ENCODE measurements around the gene ENDOV. TPM values are rescaled to one million over a fixed set of nuclear protein-coding genes. Genes with fewer than 3 reads are reported as not detected.

The ENDOV gene
- total RNA-seq, 4 donors from 2014 or later: 9.1 to 14.7 (median 13.0) TPM

DNA sequence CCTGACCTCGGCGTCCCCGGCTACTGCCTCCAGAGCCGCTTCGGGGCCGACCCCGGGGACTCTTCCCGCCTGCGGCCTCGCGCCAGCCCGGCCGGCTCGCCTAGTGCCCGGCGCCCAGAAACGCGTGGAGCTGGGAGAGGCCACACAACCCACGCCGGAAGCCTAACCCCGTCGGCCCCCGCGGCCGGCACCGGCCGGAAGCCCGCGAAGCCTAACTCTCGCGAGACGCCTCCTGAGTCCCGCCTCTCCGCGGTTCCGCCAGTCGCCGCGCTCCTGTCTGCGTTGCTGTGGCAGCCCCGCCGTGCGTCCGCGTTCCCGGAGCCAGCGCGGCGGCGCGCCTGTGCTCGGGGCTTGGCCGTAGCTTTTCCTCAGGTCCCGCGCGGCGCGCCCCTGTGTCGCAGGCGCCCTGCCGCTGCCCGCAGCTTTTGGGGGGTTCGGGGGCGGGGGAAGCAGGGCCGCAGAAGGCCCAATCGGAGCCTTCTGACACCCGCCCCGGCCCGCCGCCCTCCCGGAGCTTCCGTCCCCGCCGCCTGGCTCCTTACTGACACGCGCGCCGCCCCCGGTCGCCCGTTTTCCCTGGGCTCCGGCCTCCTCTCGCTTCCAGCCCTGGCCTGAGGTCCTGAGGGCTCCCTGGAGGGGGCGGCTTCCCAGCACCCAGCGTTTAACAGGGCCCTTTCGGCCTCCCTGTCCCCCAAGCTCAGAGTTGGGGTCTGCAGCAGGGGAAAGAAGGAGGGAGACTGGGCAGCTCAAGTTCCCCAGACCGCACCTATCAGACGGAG is 39.8 kb downstream of the ENDOV start:
- intact Hi-C loops (cut with DNase I): no loop called here

DNA sequence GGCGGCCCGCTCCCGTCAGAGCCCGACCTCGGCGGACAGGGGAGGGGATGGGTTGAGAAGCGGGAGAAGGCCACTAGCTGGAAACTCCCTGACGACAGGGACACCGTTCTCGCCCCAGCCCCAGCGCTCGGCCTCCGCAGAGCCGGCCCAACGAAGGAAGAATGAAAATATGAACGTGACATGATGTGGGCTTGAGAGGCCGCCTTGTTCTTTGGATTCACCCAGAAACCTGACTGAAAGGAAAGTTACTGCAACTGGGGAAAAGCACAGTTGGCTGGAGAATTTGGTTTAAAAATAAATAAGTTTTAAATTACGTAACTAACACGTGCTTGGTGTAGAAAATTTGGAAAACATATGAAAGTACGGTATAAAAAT is 40.4 kb downstream of the ENDOV start:
- Histone ChIP-seq H3K9me3 (no peaks in the 10 kb centered on the region), H3K4me1 (peaks cover 29 to 63% (median 53%) of the 10 kb centered on the region in 4 donors), H3K27me3 (no peaks in the 10 kb centered on the region), H3K27ac (replicated peaks in 1 of 4) (peak overlapping the region; percentile 94 to 100 (median 96)), H3K4me3 (peak overlapping the region; percentile 72 to 86 (median 76)), H3K36me3 (no peaks in the 10 kb centered on the region)
- DNase-seq (ENCODE audit: extremely low spot score): no peak
- TF ChIP-seq POLR2AphosphoS5 (IDR thresholded peaks at IDR 0.05): no peak
- TF ChIP-seq POLR2A (IDR thresholded peaks at IDR 0.05; ENCODE audit: low read depth): no peak
- TF ChIP-seq, protein P1, sequence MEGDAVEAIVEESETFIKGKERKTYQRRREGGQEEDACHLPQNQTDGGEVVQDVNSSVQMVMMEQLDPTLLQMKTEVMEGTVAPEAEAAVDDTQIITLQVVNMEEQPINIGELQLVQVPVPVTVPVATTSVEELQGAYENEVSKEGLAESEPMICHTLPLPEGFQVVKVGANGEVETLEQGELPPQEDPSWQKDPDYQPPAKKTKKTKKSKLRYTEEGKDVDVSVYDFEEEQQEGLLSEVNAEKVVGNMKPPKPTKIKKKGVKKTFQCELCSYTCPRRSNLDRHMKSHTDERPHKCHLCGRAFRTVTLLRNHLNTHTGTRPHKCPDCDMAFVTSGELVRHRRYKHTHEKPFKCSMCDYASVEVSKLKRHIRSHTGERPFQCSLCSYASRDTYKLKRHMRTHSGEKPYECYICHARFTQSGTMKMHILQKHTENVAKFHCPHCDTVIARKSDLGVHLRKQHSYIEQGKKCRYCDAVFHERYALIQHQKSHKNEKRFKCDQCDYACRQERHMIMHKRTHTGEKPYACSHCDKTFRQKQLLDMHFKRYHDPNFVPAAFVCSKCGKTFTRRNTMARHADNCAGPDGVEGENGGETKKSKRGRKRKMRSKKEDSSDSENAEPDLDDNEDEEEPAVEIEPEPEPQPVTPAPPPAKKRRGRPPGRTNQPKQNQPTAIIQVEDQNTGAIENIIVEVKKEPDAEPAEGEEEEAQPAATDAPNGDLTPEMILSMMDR (IDR thresholded peaks at IDR 0.05): no peak
- TF ChIP-seq EP300 (IDR thresholded peaks at IDR 0.05): no peak
- WGBS: 12% methylated on average over 13 of the region's 20 CpGs
- intact Hi-C loops (cut with DNase I): no loop called here

More for the DNA sequence above, 39.8 kb downstream of the ENDOV start:
- peak; percentile 98 for DNase-seq (ENCODE audit: extremely low spot score)
- Histone ChIP-seq H3K36me3 (no peaks in the 10 kb centered on the region), H3K4me3 (peak overlapping the region; percentile 72 to 86 (median 76)), H3K27me3 (no peaks in the 10 kb centered on the region), H3K27ac (replicated peaks in 1 of 4) (peak overlapping the region; percentile 94 to 100 (median 96)), H3K9me3 (no peaks in the 10 kb centered on the region), H3K4me1 (peaks cover 34 to 63% (median 53%) of the 10 kb centered on the region in 4 donors)
- peak; percentile 90 to 97 for TF ChIP-seq POLR2AphosphoS5 (IDR thresholded peaks at IDR 0.05)
- TF ChIP-seq, protein P1 (IDR thresholded peaks at IDR 0.05): peak in 1 of 3 experiments; percentile 19
- peak; percentile 65 for TF ChIP-seq POLR2A (IDR thresholded peaks at IDR 0.05; ENCODE audit: low read depth)
- TF ChIP-seq EP300 (IDR thresholded peaks at IDR 0.05): no peak
- WGBS: 0% methylated on average over 4 of the region's 88 CpGs

DNA sequence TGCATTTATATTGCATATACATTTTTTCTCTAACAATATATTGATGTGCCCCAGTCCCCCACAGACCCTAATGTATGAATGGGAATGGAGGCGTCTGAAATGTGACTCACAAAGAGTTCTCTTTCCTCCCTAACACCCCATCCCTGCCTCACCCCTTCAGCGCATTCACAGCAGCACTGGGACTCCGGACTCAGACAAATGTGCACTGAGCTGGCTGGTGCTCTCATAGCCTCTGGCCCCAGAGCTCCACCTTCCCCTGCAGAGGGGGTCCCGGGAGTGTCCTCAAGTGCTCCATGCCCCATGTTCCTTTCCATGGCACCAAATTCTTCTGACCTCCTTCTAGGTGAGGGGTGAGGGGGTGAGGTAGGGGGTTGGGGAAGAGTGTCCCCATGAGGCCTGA is 40.8 kb downstream of the ENDOV start:
- DNase-seq (ENCODE audit: extremely low spot score): no peak
- Histone ChIP-seq H3K27me3 (no peaks in the 10 kb centered on the region), H3K9me3 (no peaks in the 10 kb centered on the region), H3K4me3 (peak overlapping the region; percentile 72 to 86 (median 76)), H3K4me1 (peaks cover 32 to 63% (median 53%) of the 10 kb centered on the region in 4 donors), H3K27ac (replicated peaks in 1 of 4) (peak overlapping the region; percentile 94 to 100 (median 96)), H3K36me3 (no peaks in the 10 kb centered on the region)
- intact Hi-C loops (cut with DNase I): no loop called here
- TF ChIP-seq POLR2A (IDR thresholded peaks at IDR 0.05; ENCODE audit: low read depth) (no peak), POLR2AphosphoS5 (IDR thresholded peaks at IDR 0.05) (no peak), EP300 (IDR thresholded peaks at IDR 0.05) (no peak)
- TF ChIP-seq, protein P1 (IDR thresholded peaks at IDR 0.05): no peak
- WGBS: 42% methylated on average over 4 of the region's 4 CpGs

DNA sequence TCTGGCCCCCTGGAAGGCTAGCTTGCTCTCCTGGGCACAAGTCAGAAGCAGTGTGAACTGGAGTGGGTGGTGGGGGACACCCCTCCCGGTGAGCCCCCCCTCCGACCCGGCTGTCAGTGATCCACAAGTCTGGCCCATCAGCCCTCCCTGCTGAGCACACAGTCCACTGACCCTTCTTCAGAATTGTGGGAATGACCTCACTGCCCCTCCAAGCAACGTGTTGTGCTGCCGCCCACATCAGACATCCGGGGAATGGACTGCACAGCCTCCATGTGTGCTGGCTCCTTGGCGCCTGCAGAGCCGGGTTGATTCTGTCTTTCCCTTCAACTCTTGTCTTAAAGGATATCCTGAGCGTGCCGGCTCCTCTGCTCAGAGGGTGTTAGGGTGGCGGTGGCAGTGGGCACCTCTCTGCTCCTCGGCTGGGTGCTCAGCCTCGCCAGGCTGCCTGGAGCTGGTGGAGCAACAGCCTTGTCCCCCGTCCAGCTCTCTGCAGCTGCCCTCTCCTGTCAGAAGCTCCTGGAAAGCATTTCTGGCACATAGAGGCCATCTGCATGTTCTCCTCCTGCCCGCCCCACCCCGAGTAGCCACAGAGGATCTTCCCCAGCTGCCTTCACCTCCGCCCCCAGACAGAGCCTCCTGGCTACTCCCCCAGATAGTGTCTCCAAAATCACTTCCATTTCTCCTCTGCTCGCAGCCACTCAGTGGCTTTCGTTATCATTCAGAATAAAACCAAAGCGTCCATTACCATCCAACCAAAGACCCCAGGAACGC is 41.7 kb downstream of the ENDOV start:
- peak overlapping the region; percentile 94 to 100 (median 96) for H3K27ac ChIP-seq (replicated peaks in 1 of 4)

More for the DNA sequence above, 41.7 kb downstream of the ENDOV start:
- peaks cover 37 to 63% (median 57%) of the 10 kb centered on the region in 4 donors for H3K4me1 ChIP-seq
- H3K27me3 ChIP-seq: no peaks in the 10 kb centered on the region
- H3K36me3 ChIP-seq: no peaks in the 10 kb centered on the region
- DNase-seq (ENCODE audit: extremely low spot score): no peak
- peak overlapping the region in 3 of 4 donors; percentile 16 to 28 (median 22) for H3K4me3 ChIP-seq
- intact Hi-C loops (cut with DNase I): no loop called here
- TF ChIP-seq EP300 (IDR thresholded peaks at IDR 0.05) (no peak), POLR2AphosphoS5 (IDR thresholded peaks at IDR 0.05) (peak; percentile 35 to 69)
- 59% methylated on average over 13 of the region's 21 CpGs for WGBS
- no peaks in the 10 kb centered on the region for H3K9me3 ChIP-seq
